SKM-1 (cell line): Measurements from ENCODE around the gene GAREM1.

ENCODE experiments used
- DNase-seq: peaks from one replicate; lab custom pipeline; 2025; ENCODE audit not compliant: unreplicated experiment; lab: John Stamatoyannopoulos, UW

GAREM1 gene

DNA sequence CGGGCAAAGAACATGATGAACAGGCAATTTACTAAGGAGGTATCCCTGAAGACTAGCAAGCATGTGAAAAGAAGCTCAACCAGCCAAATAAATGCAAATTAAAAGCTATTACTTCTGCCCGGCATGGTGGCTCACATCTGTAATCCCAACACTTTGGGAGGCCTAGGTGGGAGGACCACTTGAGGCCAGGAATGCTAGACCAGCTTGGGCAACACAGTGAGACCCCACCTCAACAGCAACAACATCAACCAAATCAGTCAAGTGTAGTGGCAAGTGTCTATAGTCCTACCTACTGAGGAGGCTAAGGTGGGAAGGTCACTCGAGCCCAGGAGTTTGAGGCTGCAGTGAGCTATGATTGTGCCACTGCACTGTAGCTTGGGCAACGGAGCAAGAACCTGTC is 141.7 kb downstream of the GAREM1 start:
- no peak for DNase-seq

- DNase-seq = no peak
Observed at GRCh38 chr18:32328379-32328778, 142.3 kb downstream of the GAREM1 start.

GRCh38 chr18:32326450-32327308 is 144.0 kb downstream of the GAREM1 start:
- DNase-seq = no peak

GRCh38 chr18:32324181-32324580 is 146.5 kb downstream of the GAREM1 start:
- no peak for DNase-seq

GRCh38 chr18:32321826-32322225 is 148.9 kb downstream of the GAREM1 start:
- DNase-seq = no peak

DNA sequence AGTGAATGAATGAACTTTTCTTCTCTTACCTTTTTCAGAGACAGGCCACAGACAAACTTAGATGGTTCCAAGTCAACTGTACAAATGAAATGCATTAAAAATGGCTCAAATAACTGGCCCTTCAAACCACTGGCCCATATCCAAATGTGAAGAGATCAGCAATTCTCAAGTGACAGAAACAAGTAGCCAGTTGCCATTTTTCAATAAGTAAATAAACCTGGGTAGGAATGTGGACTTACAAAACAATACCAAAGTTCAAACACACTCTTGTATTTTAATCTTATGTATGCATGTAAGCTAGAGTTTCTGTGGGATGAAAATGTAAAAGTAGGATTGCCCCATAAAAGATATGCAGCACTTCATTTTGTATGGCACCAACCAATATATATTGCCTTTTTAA is 151.6 kb downstream of the GAREM1 start:
- no peak for DNase-seq

GRCh38 chr18:32318581-32318980 is 152.1 kb downstream of the GAREM1 start:
- no peak for DNase-seq

- no peak for DNase-seq
Observed at GRCh38 chr18:32317651-32318050, 153.0 kb downstream of the GAREM1 start.

GRCh38 chr18:32315881-32316280 is 154.8 kb downstream of the GAREM1 start:
- no peak for DNase-seq

- no peak for DNase-seq
Observed at GRCh38 chr18:32310774-32311173, 159.9 kb downstream of the GAREM1 start.

DNA sequence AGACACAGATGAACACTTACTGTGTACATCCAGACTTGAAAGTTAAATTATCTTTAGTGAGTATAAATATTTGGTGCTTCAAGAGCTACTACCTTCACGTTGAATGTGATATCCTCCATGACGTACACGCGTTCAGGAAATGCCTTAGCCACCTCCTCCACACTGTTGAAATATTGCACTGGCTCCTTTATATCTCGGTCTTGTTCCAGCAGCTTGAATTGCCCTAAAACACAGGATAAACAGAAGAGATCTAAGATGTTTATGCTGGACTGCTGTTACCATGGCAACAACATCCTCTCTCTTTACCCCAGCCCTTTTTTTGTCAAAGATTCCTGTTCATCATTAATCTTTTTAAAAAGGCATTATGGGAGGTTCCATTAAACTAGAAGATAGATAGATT is 160.6 kb downstream of the GAREM1 start:
- no peak for DNase-seq

GRCh38 chr18:32308493-32309120 is 162.1 kb downstream of the GAREM1 start:
- DNase-seq = no peak

GRCh38 chr18:32303400-32303799 is 167.3 kb downstream of the GAREM1 start:
- DNase-seq = no peak

DNA sequence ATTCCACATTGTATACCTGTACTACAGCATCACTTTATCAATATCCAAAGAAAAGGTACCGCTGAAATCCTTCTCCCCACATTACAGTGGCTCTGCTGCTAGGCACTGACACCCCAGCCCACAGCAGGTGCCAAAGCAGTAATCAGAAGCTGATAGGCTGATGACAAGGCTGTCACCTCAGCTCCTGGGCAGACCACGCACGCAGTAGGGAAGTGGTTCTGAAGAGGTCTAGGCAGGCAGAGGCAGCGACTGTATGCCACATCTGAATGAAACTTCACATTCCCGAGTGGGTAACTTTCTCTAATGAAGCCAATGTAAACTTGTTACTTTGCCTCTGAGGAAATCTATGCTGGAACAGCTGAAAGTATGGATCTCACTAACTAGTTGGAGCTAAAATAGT is 167.9 kb downstream of the GAREM1 start:
- DNase-seq = no peak

- no peak for DNase-seq
Observed at GRCh38 chr18:32301976-32302743, 168.5 kb downstream of the GAREM1 start.

DNA sequence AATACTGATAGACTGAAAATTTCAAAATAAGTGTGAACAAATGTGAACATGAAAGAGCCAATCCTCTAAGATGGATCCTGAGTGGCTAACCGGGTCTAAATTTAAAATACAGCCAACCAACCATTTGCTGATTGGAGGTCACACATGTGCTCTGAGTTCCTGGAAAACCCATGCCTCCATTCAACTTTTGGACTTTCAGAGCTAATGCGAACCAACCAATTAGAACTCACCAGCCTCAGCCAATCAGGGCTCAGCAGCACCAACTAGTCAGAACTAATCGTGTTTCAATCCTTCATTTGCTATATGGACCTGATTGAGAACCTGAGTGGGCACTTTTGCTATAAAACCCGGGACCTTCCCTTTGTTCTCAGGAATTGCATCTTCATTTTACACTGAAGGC is 169.3 kb downstream of the GAREM1 start:
- DNase-seq = no peak

DNA sequence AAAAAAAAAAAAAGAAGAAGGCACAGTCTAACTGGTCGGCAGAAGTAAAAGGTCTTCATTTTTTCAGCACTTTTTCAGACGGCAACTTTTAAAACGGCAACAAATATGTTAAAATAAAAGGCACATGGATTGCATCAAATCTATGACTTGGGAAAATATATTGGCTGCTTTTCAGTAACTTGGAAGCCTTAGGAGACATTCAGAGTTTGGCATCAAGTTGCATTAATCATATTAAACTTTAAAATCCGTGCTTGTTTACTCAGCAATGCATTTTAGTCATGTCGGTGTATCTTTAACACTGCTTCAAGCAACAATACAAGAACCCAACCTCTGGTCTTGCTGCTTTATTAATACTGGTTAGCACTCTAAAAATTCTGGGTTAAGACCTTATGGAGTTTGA is 169.8 kb downstream of the GAREM1 start:
- DNase-seq = no peak

GRCh38 chr18:32299484-32299883 is 171.2 kb downstream of the GAREM1 start:
- DNase-seq = no peak

DNA sequence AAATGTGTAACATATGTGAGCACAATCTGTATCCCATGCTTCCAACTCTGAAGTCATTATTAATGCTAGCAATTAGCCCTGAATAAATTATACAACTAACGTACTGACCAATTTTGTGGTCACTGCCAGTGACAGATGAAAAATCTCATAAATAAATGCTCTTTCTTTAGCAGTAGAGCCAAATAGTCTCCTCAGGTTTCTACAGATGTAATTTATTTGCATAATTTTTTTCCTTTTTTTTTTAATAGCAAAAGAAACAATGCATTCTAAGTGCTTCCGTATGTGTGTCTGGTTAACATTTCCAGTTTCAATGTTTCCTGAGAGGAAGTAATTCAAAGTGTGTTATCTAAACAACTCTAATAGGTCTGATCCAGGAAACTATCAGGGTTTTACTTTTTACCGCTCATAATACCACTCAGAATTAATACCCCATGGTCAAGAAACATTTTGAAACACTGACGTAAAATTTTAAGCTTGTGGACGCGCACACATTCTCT is 172.5 kb downstream of the GAREM1 start:
- DNase-seq = no peak

DNA sequence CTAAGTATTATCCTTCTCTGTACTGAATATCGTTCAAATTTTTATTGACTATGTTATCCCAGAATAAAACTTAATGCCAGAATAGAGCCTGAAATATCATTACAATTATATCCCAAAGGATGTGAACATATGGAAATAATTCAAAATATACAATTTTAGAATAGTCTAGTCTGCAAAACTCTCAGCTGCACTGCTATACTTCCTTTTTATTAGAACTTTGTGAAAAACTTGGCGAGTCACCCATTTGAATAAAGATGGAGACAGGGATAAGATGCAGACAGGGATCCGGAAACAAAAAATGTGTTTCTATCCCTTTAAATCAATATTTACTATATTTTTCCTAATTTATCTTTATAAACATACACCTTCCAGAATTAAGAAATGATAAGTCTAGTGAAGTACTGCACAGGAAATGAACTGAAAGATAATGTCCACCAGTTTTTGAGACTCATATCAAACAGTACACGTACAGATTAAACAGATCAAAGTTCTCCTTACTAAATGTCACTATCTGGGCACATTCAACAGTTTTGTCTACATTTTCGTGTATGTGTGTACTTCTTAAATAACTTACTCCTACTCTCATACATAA is 173.0 kb downstream of the GAREM1 start:
- no peak for DNase-seq

DNA sequence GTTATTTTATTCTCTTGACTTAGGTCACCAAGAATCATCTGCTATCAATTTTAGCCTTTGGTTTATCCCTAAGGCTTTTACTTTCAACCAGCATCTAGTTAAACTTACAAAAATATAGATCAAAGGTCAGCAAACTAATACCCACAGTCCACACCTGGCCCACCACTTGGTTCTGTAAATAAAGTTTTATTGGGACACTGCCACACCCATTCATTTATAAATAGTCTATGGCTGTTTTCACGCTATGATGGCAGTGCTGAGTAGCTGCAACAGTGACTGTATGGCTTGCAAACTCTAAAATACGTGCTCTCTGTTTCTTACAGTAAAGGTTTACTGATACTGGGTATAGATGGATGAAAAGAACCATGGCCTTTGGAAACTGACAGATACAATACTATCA is 173.8 kb downstream of the GAREM1 start:
- DNase-seq = no peak
